ENCODE results near the gene PANK2.
"Not testable (repeated sequence)": the region's sequence is repeated elsewhere in the genome, so short reads cannot be mapped to it uniquely, and the experiment has no call there.

The PANK2 gene

GRCh38 chr20:3901706-3902440, 12.7 kb downstream of the PANK2 start:
- no peak for DNase-seq (ENCODE audit: low read depth)

DNA sequence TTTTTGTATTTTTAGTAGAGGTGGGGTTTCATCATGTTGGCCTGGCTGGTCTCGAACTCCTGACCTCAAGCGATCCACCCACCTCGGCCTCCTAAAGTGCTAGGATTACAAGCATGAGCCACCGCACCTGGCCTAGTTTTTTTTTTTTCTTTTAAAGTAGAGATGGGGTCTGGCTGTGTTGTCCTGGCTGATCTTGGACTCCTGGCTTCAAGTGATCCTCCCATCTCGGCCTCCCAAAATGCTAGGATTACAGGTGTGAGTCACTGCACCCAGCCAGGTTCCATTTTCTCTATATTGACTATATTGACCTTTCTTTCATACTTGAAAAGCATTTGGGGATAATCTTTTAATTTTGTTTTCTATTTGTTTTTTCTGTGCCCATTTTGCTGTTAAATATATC, 13.3 kb downstream of the PANK2 start:
- no peak for DNase-seq (ENCODE audit: low read depth)

DNA sequence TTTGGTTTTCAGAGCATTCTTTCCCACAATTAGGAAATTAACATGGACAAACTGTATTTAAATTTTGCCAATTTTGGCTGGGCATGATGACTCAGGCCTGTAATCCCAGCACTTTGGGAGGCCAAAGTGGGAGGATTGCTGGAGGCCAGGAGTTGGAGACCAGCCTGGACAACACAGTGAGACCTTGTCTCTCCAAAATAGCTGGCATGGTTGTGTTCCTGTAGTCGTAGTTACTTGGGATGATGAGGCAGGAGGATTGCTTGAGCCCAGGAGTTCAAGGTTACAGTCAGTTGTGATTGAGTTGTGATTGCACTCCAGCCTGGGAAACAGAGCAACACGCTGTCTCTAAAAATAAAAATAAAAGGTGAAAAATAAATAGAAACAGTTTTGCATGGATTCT, 15.0 kb downstream of the PANK2 start:
- DNase-seq (ENCODE audit: low read depth): no peak

GRCh38 chr20:3904857-3905256, 15.7 kb downstream of the PANK2 start:
- no peak for DNase-seq (ENCODE audit: low read depth)

DNA sequence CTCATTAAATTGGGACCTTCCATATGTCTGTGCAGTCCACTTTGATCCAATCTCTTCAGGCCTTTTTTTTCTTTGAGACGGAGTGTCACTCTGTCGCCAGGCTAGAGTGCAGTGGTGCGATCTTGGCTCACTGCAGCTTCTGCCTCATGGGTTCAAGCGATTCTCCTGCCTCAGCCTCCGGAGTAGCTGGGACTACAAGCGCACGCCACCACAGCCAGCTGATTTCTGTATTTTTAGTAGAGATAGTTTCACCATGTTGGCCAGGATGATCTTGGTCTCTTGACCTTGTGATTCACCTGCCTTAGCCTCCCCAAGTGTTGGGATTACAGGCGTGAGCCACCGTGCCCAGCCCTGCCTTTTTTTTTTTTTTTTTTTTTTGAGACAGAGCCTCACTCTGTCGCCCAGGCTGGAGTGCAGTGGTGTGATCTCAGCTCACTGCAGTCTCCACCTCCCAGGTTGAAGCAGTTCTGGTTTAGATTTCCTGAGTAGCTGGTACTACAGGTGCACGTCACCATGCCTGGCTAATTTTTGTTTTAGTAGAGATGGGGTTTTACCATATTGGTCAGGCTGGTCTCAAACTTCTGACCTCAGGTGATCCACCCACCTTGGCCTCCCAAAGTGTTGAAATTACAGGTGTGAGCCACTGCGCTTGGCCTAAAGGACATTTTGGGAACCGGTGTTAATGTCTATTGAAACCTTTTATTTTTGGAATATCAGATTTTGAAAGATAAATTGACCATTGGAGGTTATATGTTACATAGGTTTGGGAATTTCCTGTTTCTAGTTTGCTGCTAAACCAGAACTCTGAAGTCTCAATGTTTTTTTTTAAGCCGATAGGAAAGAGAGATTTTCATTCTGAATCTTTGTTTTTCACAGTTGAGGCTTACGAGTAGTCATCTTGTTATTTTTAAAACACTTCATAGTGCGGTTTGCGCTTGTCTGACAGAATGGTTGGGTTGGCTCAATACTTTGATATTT, 17.8 kb downstream of the PANK2 start:
- not testable (repeated sequence) for DNase-seq (ENCODE audit: low read depth)

GRCh38 chr20:3908667-3909066, 19.5 kb downstream of the PANK2 start:
- DNase-seq (ENCODE audit: low read depth): no peak

GRCh38 chr20:3909952-3910366, 20.8 kb downstream of the PANK2 start:
- no peak for DNase-seq (ENCODE audit: low read depth)

- no peak for DNase-seq (ENCODE audit: low read depth)
These were observed 21.7 kb downstream of the PANK2 start for GRCh38 chr20:3910853-3911252.

- no peak for DNase-seq (ENCODE audit: low read depth)
These were observed 22.8 kb downstream of the PANK2 start for GRCh38 chr20:3911956-3912355.

DNA sequence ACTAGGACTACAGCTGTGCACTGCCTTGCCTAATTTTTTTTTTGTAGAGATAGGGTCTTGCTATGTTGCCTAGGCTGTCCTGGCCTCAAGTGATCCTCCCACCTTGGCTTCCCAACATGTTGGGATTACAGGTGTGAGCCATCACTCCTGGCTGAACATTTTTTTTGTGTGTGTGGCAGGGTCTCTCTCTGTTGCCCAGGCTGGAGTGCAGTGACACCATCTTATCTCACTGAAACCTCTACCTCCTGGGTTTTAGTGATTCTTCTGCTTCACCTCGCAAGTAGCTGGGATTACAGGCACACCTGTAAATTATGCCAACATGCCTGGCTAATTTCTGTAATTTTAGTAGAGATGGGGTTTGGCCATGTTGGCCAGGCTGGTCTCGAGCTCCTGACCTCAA, 25.3 kb downstream of the PANK2 start:
- no peak for DNase-seq (ENCODE audit: low read depth)

DNA sequence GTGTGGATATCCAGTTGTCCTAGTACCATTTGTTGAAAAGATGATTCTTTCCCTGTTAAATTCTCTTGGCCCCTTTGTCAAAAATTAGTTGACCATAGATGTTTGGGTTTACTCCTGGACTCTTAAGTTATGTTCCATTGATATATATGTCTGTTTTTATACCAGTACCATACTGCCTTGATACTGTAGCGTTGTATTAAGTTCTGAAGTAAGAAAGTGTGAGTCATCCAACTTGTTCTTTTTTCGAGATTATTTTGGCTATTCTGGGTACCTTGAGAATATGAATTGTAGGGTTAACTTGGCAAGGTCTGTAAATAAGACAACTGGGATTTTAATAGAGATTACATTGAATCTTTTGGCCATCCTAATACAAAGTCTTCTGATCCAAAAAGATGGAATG, 26.5 kb downstream of the PANK2 start:
- DNase-seq (ENCODE audit: low read depth): no peak

DNA sequence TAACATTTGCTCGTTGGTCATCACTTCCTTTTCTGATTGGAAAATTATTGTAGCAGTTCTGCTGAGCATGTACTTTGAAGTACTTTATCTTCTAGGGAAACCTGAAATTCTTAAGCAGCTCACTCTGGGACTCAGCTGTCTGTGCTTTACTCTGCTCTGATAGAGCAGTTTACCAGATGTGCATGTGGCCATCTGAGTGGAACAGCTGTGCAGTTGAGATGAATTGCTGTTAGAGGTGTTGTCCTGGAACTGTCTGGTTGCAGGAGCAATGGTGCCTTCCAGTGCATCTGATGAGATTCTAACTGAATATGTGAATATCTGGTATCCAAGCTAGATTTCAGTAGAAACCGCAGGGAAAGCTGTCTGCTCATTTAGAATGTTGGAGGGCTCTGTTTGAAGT, 27.2 kb downstream of the PANK2 start:
- no peak for DNase-seq (ENCODE audit: low read depth)

GRCh38 chr20:3919352-3919751, 30.2 kb downstream of the PANK2 start:
- DNase-seq (ENCODE audit: low read depth): no peak

DNA sequence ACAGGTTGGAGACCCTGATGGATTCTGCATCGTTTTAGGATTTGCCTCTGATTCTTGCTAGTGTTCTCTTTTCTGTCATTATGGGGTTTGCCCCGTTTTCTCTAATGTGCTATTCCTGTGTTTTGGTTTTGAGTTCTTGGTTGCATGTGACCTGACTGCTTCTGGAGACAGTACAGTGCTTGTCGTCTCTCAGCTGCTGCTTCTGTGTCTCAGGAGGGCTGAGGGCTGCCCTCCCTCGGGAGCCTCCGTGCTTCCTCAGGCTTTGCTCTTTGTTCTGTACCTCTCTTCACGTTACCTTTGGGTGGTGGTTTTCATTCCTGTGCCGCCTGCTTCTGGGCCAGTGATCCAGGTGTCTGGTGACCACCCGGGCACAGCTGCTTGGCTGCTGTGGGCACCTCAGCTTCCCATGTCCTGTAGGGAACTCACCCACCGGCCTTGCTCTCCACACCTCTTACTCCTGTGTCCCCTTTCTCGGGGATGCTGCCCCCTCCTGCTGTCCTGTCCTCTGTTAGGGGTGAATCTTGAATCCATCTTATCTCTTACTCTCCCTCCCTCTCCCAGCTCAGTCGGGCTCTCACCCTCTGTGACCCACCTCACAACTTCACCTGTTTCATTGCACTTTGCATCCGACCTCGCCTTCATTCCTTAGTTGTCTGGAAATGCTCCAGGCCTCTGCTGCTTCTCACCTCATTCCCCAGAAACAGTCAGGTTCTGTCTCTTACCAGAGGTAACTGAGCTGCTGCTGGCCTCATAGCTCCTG, 33.2 kb downstream of the PANK2 start:
- DNase-seq (ENCODE audit: low read depth): no peak

DNA sequence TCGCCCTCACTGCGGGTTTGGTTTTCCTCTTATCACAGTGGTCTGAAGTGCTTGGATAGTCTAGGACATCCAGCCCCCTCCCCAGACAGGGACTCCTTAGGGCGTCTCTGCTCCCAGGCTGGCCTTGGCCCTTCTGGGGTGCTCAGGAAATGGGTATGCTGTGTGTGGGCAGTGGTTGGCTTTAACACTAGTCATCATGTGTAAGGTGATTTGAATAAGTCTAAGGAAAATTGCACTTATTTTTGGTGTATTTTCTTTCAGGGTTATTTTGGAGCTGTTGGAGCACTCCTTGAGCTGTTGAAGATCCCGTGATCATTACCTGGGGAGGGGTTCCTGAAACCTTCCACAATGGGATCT, 33.8 kb downstream of the PANK2 start:
- no peak for DNase-seq (ENCODE audit: low read depth)

GRCh38 chr20:3923818-3924217, 34.6 kb downstream of the PANK2 start:
- DNase-seq (ENCODE audit: low read depth): no peak

DNA sequence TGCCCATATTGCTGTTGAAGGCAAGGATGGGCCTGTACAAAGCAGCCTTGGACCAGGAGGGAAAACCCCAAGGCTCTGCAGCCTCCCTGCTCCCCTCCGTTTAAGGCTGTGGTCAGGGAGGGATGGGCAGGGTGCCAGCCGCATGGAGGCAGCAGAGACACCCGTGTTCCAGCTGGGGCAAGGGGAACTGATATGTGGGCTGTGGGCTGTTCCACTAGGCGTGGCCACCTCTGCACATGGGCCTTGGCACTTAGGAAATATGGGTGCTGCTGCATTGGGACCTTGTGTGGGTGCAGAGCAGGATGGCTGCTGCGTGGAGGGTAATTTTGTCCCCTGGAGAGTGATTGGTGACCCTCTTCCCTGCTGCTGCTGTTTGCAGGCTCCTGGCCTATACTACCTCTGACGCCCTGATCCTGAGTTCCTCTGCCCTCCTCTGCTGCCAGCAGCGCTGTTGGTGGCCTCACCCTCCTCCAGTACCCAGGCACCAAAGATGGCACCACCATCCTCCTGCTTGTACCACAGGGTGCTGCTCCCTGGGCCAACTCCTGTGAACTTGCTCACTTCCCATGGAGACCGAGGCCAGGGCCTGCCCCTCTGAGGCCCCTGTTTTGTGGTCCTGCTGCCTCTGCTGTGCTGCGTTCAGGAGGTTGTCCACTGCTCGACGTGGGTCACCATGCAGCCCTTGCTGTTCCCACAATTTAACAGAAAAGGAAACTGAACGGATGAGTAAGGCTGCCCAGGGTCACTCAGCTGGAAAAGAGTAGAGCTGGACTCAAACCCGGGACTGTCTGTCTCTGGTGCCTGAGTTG, 35.3 kb downstream of the PANK2 start:
- no peak for DNase-seq (ENCODE audit: low read depth)

GRCh38 chr20:3925113-3925695, 36.0 kb downstream of the PANK2 start:
- no peak for DNase-seq (ENCODE audit: low read depth)

- DNase-seq (ENCODE audit: low read depth): no peak
These were observed 36.9 kb downstream of the PANK2 start for GRCh38 chr20:3925899-3926638.

DNA sequence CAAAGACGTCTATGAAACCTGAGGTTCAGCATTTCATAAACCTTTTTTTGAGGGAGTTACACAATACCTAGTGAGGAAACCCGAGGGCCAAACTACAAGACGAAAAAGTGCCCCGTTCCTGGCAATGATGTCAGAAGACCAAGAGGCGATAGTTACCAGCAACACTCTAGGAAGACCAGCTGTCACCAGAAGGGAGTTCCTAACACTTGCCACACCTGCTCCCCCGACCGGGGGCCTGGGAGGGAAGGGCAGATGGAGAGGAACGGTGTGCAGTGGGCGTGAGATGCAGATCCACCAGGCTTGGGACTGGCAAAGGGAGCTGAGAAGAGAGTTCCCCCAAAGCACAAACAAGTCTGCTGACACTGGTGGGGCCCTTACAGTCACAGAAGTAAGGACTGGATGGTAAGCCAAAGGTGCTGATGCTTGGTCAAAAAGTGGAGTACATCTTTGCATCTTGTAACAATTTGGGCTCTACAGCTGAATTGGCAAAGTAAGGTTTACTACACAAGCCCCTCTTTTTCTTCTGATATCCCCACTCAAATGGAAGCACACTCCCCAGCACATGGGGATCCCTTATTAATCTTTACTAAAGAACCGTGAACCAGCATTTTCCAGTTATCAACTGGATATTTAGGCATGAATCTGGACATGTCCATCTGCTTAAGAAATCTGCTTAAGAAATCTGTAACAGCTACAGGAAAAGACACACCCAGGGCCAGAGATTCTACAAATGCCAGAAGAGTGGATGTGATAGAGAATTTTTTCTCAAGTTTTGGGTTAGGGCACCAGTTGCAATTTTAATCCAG, 38.5 kb downstream of the PANK2 start:
- no peak for DNase-seq (ENCODE audit: low read depth)

All from stimulated activated CD8-positive, alpha-beta memory T cell treated with anti-CD3 and anti-CD28 coated beads, Interleukin-12 subunit alpha, Interleukin-12 subunit beta, amount 100 ng/mL, for 1 hour (primary cell).